SK-N-MC (cell line): ENCODE data around the gene JAG1.

Experiments used
- EZH2 ChIP-seq: fragments of 200-600 bp; sonication (generic); IDR thresholded peaks from one replicate; pipeline ENCODE4 v1.6.1; 2017; ENCODE audit warnings: antibody characterized with exemption
- POLR2AphosphoS5 ChIP-seq: IDR thresholded peaks from 2 replicates; pipeline ENCODE4 v1.6.1; 2012; ENCODE audit warnings: mild to moderate bottlenecking, low read depth, low read length, borderline replicate concordance

DNA sequence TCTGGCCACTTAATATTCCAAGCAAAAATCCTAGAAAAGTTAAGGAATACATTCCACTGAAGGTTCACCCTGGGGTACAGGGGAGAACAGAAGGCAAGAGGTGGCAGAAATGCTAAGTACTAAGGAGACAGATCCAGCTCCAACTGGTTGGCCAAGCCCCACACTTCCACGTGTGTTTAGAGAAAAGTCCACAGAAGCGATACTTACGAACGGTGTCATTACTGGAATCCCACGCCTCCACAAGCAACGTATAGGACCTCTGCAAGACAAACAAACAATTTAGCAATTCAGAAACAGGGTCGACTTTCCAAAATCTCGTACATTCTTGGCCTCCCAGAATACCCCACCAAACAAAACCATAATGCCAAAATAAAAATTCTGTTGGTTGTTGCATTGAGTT is 10.0 kb downstream of the JAG1 start:
- TF ChIP-seq EZH2: no peak
- TF ChIP-seq POLR2AphosphoS5: no peak
